NT2/D1 (cell line): ENCODE measurements around the gene PLRG1.

Experiments used
- SUZ12 ChIP-seq: IDR thresholded peaks from 2 replicates; pipeline ENCODE4 v1.6.1; 2011; ENCODE audit not compliant: insufficient read length, insufficient read depth; ENCODE audit errors: extremely low read depth
- YY1 ChIP-seq: IDR thresholded peaks from 2 replicates; pipeline ENCODE4 v1.6.1; 2011; ENCODE audit not compliant: insufficient read length, insufficient read depth
- ZNF274 ChIP-seq: IDR thresholded peaks from 2 replicates; pipeline ENCODE4 v1.6.1; 2011; ENCODE audit warnings: mild to moderate bottlenecking, low read depth, low read length

- TF ChIP-seq SUZ12 (no peak), YY1 (no peak), ZNF274 (no peak)
Measured at GRCh38 chr4:154566639-154567204, 16.5 kb upstream of the PLRG1 start.
